BJ (cell line): ENCODE measurements around the gene MOB3A. TPM values are rescaled to one million over a fixed set of nuclear protein-coding genes. Genes with fewer than 3 reads are reported as not detected.
"Not testable (repeated sequence)": the region's sequence is repeated elsewhere in the genome, so short reads cannot be mapped to it uniquely, and the experiment has no call there.

Experiments used
- CTCF ChIA-PET: fragments of 350-600 bp; formaldehyde crosslinking; extraction: SDS; loops from one replicate; lab custom pipeline; 2021; ENCODE audit warnings: antibody characterized with exemption, inconsistent platforms; lab: Yijun Ruan, JAX
- POLR2A ChIA-PET: fragments of 300-600 bp; sonication (Branson Sonifier 250); formaldehyde crosslinking; extraction: SDS; loops from one replicate; lab custom pipeline; 2021; ENCODE audit warnings: antibody characterized with exemption; lab: Charles Lee
- DNase-seq: peaks from one replicate; pipeline ENCODE4 v3.0.0-alpha.2; 2011; ENCODE audit warnings: low read depth
- H3K27me3 ChIP-seq: 2 replicates; pipeline ENCODE4 v1.6.0; 2011; ENCODE audit warnings: low read length; ENCODE audit not compliant: control insufficient read depth, insufficient read depth
- H3K36me3 ChIP-seq: 2 replicates; pipeline ENCODE4 v1.5.1; 2011; ENCODE audit warnings: low read length; ENCODE audit not compliant: control insufficient read depth, insufficient read depth
- H3K4me3 ChIP-seq: 2 replicates; pipeline ENCODE4 v1.5.1; 2011; ENCODE audit warnings: low read depth, mild to moderate bottlenecking, control low read depth, low read length
- CTCF ChIP-seq: IDR thresholded peaks from 2 replicates; pipeline ENCODE4 v1.5.1; 2011; ENCODE audit warnings: low read depth, mild to moderate bottlenecking, control low read depth, inconsistent platforms, low read length, moderate library complexity; ENCODE audit not compliant: insufficient read depth
- polyA plus RNA-seq: library from polyadenylated mRNA; depleted of rRNA; stranded (reverse); fragments of >200 nt; gene quantifications from 2 replicates; pipeline ENCODE4 v1.2.3, GENCODE V29; 2011

Gene MOB3A
- polyA plus RNA-seq, 1 experiment = 50.5 TPM

GRCh38 chr19:2129022-2129421, 32.9 kb upstream of the MOB3A start:
- Histone ChIP-seq H3K4me3 (no peak overlapping the region), H3K27me3 (no peaks in the 10 kb centered on the region), H3K36me3 (peaks cover 40% of the 10 kb centered on the region)
- ChIA-PET POLR2A (no interaction called here), CTCF (no interaction called here)
- no peak for DNase-seq
- TF ChIP-seq CTCF = no peak

DNA sequence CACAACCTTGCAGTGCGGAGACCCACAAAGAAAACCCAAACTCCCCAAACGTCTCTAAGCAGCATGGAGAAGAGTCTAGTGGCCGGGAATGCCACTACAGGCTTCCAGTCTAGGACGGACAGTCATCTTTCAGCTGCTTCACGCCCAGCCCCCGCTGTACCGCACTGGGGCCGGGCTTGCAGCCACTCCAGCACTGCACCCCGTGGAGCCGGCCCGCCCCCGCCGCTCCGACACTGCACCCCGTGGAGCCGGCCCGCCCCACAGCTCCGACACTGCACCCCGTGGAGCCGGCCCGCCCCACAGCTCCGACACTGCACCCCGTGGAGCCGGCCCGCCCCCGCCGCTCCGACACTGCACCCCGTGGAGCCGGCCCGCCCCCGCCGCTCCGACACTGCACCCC, 32.1 kb upstream of the MOB3A start:
- DNase-seq, H3K4me3 ChIP-seq, POLR2A ChIA-PET, H3K27me3 ChIP-seq, CTCF ChIA-PET: not testable (repeated sequence)
- peaks cover 47% of the 10 kb centered on the region for H3K36me3 ChIP-seq

- no peak for TF ChIP-seq CTCF
- H3K4me3 ChIP-seq = no peak overlapping the region
- H3K36me3 ChIP-seq = peaks cover 48% of the 10 kb centered on the region
- H3K27me3 ChIP-seq = no peaks in the 10 kb centered on the region
- POLR2A ChIA-PET = no interaction called here
- CTCF ChIA-PET = no interaction called here
- DNase-seq = no peak
Observed at GRCh38 chr19:2127758-2128157, 31.6 kb upstream of the MOB3A start.

GRCh38 chr19:2126879-2127518, 30.9 kb upstream of the MOB3A start:
- POLR2A ChIA-PET = no interaction called here

GRCh38 chr19:2123682-2124387, 27.7 kb upstream of the MOB3A start:
- no peak for DNase-seq
- H3K36me3 ChIP-seq = peaks cover 55% of the 10 kb centered on the region
- TF ChIP-seq CTCF = no peak
- H3K4me3 ChIP-seq = no peak overlapping the region
- ChIA-PET POLR2A (no interaction called here), CTCF (interaction anchor here (0.7 to 0.9 kb wide), 2 partner anchors 10 to 14 kb away, joined by 3 read pairs; no protein-coding TSS in a partner anchor)
- H3K27me3 ChIP-seq = no peaks in the 10 kb centered on the region

More at GRCh38 chr19:2126879-2127518, 30.9 kb upstream of the MOB3A start:
- TF ChIP-seq CTCF = no peak
- CTCF ChIA-PET = no interaction called here
- no peaks in the 10 kb centered on the region for H3K27me3 ChIP-seq
- DNase-seq = no peak
- peaks cover 50% of the 10 kb centered on the region for H3K36me3 ChIP-seq
- no peak overlapping the region for H3K4me3 ChIP-seq
